GM21576 (cell line): ENCODE results near the gene ATPAF1.
"Not testable (repeated sequence)": the region's sequence is repeated elsewhere in the genome, so short reads cannot be mapped to it uniquely, and the experiment has no call there.

Source experiments
- ATAC-seq: cut with Tn5 transposase; IDR thresholded peaks from one replicate; pipeline ENCODE4 v1.9.1; 2021; ENCODE audit warnings: mild to moderate bottlenecking, moderate library complexity; ENCODE audit not compliant: unreplicated experiment

The ATPAF1 gene

DNA sequence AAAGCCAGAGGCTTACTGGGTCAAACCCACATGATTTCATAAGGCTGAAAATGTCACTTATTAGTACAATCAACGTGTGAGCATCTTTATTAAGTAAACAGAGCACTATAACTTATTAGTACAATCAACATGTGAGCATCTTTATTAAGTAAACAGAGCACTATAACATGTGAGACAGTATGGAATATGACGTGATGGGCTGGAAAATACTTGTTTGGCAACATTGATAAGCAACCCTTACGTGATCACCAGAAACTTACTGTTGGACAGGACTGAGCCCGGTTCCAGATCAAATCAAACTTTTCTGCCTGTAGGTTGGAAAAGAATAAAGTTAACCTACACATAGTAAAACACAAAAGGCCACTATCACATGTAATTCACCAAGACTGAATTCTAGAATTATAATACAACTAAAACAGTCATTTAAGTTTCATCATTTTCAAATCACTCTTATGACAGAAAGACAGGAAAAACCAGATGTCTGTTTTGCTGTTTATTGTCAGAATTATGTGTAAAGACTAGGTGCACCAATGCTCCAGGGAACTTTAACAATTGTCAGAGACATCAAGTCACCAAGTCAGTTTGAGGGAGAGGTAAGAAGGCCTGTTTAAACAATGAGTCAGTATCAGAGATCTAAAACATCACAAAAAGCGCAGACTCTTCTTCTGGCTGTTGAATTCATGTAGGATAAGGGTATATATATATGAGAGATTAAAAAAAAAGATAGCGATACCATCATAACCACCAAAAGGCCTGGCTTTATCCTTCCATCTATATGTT is 15.7 kb downstream of the ATPAF1 start:
- no peak for ATAC-seq

DNA sequence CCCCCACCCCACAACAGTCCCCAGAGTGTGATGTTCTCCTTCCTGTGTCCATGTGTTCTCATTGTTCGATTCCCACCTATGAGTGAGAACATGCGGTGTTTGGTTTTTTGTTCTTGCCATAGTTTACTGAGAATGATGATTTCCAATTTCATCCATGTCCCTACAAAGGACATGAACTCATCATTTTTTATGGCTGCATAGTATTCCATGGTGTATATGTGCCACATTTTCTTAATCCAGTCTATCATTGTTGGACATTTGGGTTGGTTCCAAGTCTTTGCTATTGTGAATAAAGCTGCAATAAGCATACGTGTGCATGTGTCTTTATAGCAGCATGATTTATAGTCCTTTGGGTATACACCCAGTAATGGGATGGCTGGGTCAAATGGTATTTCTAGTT is 17.0 kb downstream of the ATPAF1 start:
- ATAC-seq, result not testable (repeated sequence)

DNA sequence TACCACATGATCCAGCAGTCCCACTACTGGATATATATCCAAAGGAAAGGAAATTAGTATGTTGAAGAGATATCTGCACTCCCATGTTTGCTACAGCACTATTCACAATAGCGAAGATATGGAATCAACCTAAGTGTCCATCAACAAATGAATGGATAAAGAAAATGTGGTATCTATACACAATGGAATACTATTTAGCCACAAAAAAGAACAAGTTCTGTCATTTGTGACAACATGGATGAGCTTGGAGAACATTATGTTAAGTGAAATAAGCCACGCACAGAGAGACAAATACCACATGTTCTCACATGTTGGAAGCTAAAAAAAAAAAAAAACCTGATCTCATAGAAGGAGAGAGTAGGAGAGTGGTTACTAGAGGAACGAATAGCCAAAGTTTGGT is 17.7 kb downstream of the ATPAF1 start:
- no peak for ATAC-seq

DNA sequence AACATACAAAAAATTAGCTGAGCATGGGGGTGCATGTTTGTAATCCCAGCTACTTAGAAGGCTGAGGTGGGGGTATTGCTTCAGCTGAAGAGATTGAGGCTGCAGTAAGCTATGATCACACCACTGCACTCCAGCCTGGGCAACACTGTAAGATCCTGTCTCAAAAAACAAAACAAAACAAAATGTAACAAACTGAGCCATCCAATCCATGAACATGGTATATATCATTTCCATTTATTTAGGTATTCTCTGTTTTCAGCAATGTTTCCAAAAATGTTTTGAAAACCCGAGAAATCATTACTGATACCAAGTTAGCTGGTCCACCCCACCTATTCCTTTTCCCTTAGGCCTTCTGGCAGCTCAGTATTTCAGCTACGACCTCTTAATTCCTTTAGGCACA is 18.4 kb downstream of the ATPAF1 start:
- no peak for ATAC-seq

DNA sequence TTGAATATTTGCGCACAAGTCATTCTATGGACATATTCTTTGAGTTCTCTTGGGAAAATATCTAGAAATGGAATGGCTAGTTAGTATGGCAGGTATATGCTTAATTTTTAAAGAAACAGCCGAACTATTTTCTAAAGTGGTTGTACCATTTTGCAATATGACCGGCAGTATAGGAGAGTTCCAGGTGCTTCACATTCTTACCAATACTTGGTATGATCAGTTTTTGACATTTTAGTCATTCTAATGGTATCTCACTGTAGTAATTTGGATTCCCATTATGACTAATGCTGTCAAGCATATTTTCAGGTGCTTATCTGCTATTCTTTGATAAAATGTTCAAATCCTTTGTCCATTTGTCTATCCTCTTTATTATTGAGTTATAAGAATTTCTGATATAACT is 20.6 kb downstream of the ATPAF1 start:
- no peak for ATAC-seq

GRCh38 chr1:46646844-46647243 is 21.3 kb downstream of the ATPAF1 start:
- no peak for ATAC-seq

GRCh38 chr1:46646331-46646730 is 21.8 kb downstream of the ATPAF1 start:
- no peak for ATAC-seq

DNA sequence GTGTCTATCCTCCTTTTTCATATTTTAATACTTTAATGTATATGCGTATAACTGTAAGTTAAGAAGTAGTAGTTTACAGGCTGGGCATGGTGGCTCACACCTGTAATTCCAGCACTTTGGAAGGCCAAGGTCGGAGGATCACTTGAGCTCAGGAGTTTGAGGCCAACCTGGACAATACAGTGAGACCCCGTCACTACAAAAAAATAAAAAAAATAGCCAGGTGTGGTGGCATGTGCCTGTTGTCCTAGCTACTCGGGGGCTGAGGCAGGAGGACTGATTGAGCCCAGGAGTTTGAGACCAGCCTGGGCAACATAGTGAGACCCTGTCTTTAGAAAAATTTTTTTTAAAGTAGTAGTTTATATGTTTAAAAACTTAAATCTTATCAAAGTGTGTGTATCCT is 22.3 kb downstream of the ATPAF1 start:
- ATAC-seq, result no peak

- ATAC-seq, result no peak
Observed at GRCh38 chr1:46643368-46643775, 24.8 kb downstream of the ATPAF1 start.

DNA sequence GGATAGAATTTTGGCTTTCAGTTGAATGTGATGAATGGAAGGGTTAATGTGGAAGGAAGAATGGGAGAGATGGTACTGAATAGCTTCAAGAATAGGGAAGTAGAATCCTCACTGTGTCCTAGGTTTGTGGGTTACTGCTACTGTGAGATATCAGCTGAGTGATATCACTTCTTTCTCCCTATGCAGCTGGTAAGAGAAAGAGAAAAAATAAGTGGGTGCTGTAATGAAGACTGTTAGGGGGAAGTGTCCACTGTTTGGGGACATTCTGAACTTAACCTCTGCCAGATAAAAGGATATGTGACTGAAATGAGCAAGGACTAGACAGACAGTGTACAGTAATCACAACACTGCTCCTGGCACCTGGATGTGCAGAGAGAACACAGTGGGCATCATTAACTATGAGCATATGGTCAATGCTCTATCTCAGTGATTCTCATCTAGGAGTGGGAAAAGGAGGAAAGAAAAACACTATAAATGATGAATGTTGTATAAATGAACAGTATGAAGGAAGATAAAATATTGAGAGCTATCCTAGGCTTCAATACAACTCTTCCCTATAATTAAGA is 26.0 kb downstream of the ATPAF1 start:
- no peak for ATAC-seq

GRCh38 chr1:46639547-46639946 is 28.6 kb downstream of the ATPAF1 start:
- ATAC-seq, result no peak

GRCh38 chr1:46638921-46639320 is 29.2 kb downstream of the ATPAF1 start:
- ATAC-seq, result no peak

DNA sequence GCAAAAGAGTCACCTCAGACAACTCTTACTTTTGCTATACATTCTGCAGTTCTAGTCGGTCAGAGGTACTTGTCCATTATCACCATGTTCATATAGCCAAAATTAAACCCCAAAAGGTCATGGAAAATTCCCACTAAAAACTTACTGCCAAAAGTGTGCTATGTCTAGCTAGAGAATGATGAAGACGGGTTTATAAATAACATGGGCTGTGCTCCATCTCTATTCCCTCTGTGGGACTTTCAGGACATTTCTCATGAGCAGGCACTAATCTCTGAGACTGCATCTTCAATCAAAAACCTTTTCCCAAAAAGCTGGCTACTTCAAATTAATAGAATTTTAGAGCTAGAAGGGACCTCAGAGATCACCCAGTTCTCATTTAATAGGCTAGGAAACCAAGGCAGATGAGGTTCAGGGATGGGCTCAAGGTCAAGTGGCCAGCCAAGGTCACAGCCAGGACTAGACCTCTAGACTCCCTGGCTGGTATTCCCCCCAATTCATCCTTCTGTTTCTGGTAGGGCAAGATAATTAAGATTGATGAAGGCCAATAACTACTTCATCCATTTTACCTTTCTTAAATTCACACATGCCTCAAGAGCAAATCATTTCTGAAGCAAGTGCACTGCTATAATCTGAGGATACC is 30.6 kb downstream of the ATPAF1 start:
- no peak for ATAC-seq

GRCh38 chr1:46635205-46635604 is 33.0 kb downstream of the ATPAF1 start:
- ATAC-seq, result no peak

DNA sequence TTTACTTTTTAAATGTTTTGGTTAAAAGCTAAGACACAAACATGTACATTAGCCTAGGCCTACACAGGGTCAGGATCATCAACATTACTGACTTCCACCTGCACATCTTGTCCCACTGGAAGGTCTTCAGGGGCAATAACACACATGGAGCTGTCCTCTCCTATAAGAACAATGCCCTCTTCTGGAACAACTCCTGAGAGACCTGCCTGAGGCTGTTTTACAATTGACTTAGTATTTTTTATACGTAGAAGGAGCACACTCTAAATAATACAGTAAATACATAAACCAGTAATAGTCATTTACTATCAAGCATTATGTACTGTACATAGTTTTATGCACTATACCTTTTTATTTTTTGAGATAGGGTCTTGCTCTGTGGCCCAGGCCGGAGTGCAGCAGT is 37.4 kb downstream of the ATPAF1 start:
- ATAC-seq, result no peak

GRCh38 chr1:46623743-46624644 is 44.2 kb downstream of the ATPAF1 start:
- ATAC-seq, result no peak

DNA sequence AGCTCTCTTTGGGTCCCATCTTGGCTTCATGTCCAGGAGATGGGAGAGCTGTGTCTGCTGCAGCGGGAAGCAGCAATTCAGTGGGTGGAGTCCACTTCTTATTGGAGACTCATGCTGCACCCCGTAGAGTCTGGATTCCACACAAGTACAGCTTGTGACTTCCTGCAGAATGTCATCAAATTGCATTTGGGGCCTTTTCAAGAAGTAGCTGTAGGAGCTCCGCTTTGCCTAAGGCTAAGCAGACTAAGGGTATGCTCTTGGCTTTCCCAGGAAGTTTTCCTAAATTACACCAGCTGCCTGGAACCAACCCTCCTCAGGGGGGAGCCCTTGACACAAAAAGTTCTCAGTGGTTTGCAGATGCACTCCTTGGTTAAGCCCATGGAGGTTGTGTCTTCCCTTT is 45.8 kb downstream of the ATPAF1 start:
- ATAC-seq, result no peak

DNA sequence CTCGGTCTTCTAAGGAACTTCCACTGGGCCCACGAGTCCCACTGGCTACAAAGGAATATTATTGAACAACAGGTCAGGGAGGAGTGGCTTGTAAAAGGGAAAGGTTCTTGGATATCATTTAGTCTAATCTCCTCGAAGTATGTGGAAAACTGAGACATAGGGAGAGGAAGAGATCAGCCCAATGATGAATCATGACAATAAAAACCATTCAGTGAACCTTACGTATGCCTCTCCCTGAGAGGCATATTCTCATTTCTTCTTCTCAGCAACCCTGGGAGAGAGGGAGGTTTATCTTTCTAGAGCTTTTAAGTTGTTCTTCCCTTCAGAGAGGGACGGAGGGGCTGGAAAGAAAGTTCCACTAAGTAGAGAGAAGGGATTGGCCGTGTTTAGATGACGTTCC is 46.2 kb downstream of the ATPAF1 start:
- no peak for ATAC-seq

- ATAC-seq, result no peak
Observed at GRCh38 chr1:46619656-46620258, 48.4 kb downstream of the ATPAF1 start.

DNA sequence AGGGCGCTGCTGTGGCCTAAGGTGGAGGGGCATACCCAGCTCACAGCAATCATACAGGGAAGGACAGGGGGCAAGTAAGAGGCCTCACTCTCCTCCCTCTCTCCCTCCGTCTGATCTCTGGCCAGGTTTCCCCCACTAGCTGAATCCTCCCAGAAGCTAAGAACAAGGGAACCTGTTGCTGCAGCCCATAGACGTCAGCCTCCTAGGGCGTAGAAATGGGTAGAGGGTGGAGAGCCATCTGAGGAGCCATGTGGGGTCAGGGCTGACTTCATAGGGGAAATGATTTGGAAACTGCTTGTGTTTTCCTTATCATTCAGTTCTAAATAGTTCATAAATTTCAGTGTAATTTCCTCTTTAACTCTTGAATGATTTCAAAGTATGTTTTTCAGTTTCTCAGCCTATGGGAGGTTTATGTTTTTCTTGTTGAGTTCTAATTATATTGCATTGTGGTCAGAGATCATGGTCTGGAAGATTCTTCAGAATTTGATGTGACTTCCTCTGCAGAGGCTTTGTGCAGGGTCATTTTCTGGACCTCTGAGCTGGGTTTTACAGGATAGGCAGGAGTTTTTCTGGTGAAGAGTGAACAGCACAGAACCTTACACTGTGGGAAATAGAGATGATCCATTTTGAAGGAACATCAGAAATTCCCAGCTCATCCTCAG is 49.3 kb downstream of the ATPAF1 start:
- no peak for ATAC-seq
